Measurements from ENCODE around the gene NCK2. TPM values are rescaled to one million over a fixed set of nuclear protein-coding genes. Genes with fewer than 3 reads are reported as not detected.

Gene NCK2
- total and polyA plus RNA-seq, 2 of the 4 experiments (the other 2 are of a cell fraction), result 15.8 to 22.2 TPM

- CTCF ChIA-PET, result no interaction called here
These were observed 183.9 kb downstream of the NCK2 start for GRCh38 chr2:105928563-105928962.

More at GRCh38 chr2:105928563-105928962, 183.9 kb downstream of the NCK2 start:
- Histone ChIP-seq H3K79me1 (ENCODE audit: low read depth in 1 of 2, low read length in 2 of 2) (no peaks in the 10 kb centered on the region), H3K4me3 (ENCODE audit: insufficient read depth, low read depth, low read length) (no peak overlapping the region), H2BK15ac (ENCODE audit: low read depth, low read length) (no peak overlapping the region), H3K9ac (ENCODE audit: low read depth, low read length) (no peak overlapping the region), H3K14ac (replicated peaks; ENCODE audit: low read depth, low read length) (no peak overlapping the region), H4K8ac (ENCODE audit: low read depth in 2 of 2, low read length in 2 of 2) (no peak overlapping the region), H3K23ac (ENCODE audit: low read depth, low read length) (no peak overlapping the region), H3K56ac (ENCODE audit: extremely low read depth, insufficient read depth, low read length) (no peak overlapping the region), H3K4ac (ENCODE audit: low read depth, low read length) (no peak overlapping the region), H3K4me1 (ENCODE audit: control insufficient read depth, insufficient read depth, low read length) (no peaks in the 10 kb centered on the region), H3K4me2 (ENCODE audit: low read depth, low read length) (no peak overlapping the region), H3K18ac (ENCODE audit: low read depth, low read length) (no peak overlapping the region), H3K9me3 (ENCODE audit: control insufficient read depth, insufficient read depth, low read length) (no peaks in the 10 kb centered on the region), H2AK5ac (ENCODE audit: low read depth, low read length) (no peak overlapping the region), H2BK5ac (ENCODE audit: low read depth, low read length, poor library complexity, severe bottlenecking) (no peak overlapping the region), H4K20me1 (ENCODE audit: insufficient read depth, low read length) (no peaks in the 10 kb centered on the region), H2AFZ (replicated peaks; ENCODE audit: low read length, poor library complexity) (no peak overlapping the region), H3K9me1 (ENCODE audit: insufficient read depth, low read length) (no peaks in the 10 kb centered on the region), H4K5ac (ENCODE audit: low read depth, low read length) (no peak overlapping the region), H4K91ac (ENCODE audit: insufficient read depth, low read depth, low read length) (no peak overlapping the region), H2BK120ac (ENCODE audit: low read depth, low read length) (no peak overlapping the region), H3K27me3 (ENCODE audit: control insufficient read depth, insufficient read depth, low read length) (peaks cover 28% of the 10 kb centered on the region), H3K36me3 (ENCODE audit: control insufficient read depth, insufficient read depth, low read length) (no peaks in the 10 kb centered on the region), H3K27ac (ENCODE audit: insufficient read depth, low read length) (no peak overlapping the region), H2BK20ac (ENCODE audit: low read depth, low read length) (no peak overlapping the region), H2AK9ac (replicated peaks; ENCODE audit: low read depth, low read length, poor library complexity) (no peak overlapping the region)
- in situ Hi-C loops (cut with MboI; ENCODE audit: low sequenced_read_pairs) (no loop called here), intact Hi-C loops (cut with micrococcal nuclease) (no loop called here), dilution Hi-C loops (cut with HindIII; ENCODE audit: low sequenced_read_pairs, unreplicated experiment) (no loop called here)
- DNase-seq (no peak), ATAC-seq (ENCODE audit: low read depth) (no peak)
- BruUV-seq (replicated peaks), result no TSS peak
- no peak for TF ChIP-seq CEBPB (IDR thresholded peaks at IDR 0.05; ENCODE audit: low read depth, low read length)
- TF ChIP-seq RCOR1 (IDR thresholded peaks at IDR 0.05; ENCODE audit: insufficient replicate concordance, low read length), result no peak
- no peak for TF ChIP-seq BHLHE40 (IDR thresholded peaks at IDR 0.05; ENCODE audit: low read depth, low read length)
- TF ChIP-seq POLR2A (IDR thresholded peaks at IDR 0.05; ENCODE audit: low read depth, low read length), result no peak
- TF ChIP-seq, protein P1, sequence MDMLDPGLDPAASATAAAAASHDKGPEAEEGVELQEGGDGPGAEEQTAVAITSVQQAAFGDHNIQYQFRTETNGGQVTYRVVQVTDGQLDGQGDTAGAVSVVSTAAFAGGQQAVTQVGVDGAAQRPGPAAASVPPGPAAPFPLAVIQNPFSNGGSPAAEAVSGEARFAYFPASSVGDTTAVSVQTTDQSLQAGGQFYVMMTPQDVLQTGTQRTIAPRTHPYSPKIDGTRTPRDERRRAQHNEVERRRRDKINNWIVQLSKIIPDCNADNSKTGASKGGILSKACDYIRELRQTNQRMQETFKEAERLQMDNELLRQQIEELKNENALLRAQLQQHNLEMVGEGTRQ (IDR thresholded peaks at IDR 0.05; ENCODE audit: low read depth, low read length), result no peak
- no peak for TF ChIP-seq RFX5 (IDR thresholded peaks at IDR 0.05; ENCODE audit: low read depth, low read length)
- TF ChIP-seq, protein P2, sequence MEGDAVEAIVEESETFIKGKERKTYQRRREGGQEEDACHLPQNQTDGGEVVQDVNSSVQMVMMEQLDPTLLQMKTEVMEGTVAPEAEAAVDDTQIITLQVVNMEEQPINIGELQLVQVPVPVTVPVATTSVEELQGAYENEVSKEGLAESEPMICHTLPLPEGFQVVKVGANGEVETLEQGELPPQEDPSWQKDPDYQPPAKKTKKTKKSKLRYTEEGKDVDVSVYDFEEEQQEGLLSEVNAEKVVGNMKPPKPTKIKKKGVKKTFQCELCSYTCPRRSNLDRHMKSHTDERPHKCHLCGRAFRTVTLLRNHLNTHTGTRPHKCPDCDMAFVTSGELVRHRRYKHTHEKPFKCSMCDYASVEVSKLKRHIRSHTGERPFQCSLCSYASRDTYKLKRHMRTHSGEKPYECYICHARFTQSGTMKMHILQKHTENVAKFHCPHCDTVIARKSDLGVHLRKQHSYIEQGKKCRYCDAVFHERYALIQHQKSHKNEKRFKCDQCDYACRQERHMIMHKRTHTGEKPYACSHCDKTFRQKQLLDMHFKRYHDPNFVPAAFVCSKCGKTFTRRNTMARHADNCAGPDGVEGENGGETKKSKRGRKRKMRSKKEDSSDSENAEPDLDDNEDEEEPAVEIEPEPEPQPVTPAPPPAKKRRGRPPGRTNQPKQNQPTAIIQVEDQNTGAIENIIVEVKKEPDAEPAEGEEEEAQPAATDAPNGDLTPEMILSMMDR (conservative IDR thresholded peaks at IDR 0.05; ENCODE audit: low read depth, low read length), result no peak
- TF ChIP-seq, protein P3, sequence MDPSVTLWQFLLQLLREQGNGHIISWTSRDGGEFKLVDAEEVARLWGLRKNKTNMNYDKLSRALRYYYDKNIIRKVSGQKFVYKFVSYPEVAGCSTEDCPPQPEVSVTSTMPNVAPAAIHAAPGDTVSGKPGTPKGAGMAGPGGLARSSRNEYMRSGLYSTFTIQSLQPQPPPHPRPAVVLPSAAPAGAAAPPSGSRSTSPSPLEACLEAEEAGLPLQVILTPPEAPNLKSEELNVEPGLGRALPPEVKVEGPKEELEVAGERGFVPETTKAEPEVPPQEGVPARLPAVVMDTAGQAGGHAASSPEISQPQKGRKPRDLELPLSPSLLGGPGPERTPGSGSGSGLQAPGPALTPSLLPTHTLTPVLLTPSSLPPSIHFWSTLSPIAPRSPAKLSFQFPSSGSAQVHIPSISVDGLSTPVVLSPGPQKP (IDR thresholded peaks at IDR 0.05; ENCODE audit: borderline replicate concordance, low read depth, low read length), result no peak
- TF ChIP-seq SMC3 (IDR thresholded peaks at IDR 0.05; ENCODE audit: low read depth, low read length), result no peak
- TF ChIP-seq FOS (IDR thresholded peaks at IDR 0.05; ENCODE audit: low read depth, low read length), result no peak
- POLR2A ChIA-PET (ENCODE audit: unreplicated experiment), result no interaction called here
- 60% methylated on average over 1 of the region's 6 CpGs; no CpG with 5 or more reads in 1 of the 2 experiments for WGBS, 2 experiments (ENCODE audit: extremely low coverage in 2 of 2, insufficient read length in 1 of 2)

All from IMR-90 (cell line).